A673 (cell line): ENCODE results near the gene TMEM17. TPM values are rescaled to one million over a fixed set of nuclear protein-coding genes. Genes with fewer than 3 reads are reported as not detected.

Source experiments
- BruUV-seq: library from RNA; stranded (reverse); fragments of 400-500 nt; replicated peaks from 2 replicates; lab custom pipeline; 2021; lab: Mats Ljungman, UMichigan
- CTCF ChIA-PET: fragments of 300-600 bp; sonication (Branson Sonifier 250); formaldehyde crosslinking; loops from one replicate; lab custom pipeline; 2022; ENCODE audit warnings: antibody characterized with exemption; lab: Charles Lee
- POLR2A ChIA-PET: fragments of 300-600 bp; sonication (Branson Sonifier 250); formaldehyde crosslinking; loops from one replicate; lab custom pipeline; 2022; ENCODE audit warnings: antibody characterized with exemption; ENCODE audit not compliant: low non-redundant PET; lab: Charles Lee
- DNase-seq: peaks from one replicate; pipeline ENCODE4 v3.0.0-alpha.2; 2015; ENCODE audit warnings: low spot score
- H3K27ac ChIP-seq: fragments of 200-600 bp; sonication (generic); 2 replicates; pipeline ENCODE4 v1.5.1; 2016; ENCODE audit warnings: mixed run types, low read depth, mild to moderate bottlenecking, mixed read lengths, antibody characterized with exemption, low read length; ENCODE audit not compliant: poor library complexity, severe bottlenecking
- H3K27me3 ChIP-seq: fragments of 200-600 bp; sonication (generic); replicated peaks from 2 replicates; pipeline ENCODE4 v1.6.1; 2017; ENCODE audit warnings: mixed run types, low read depth, mild to moderate bottlenecking, mixed read lengths, antibody characterized with exemption, low read length; ENCODE audit not compliant: insufficient read depth, poor library complexity
- H3K36me3 ChIP-seq: fragments of 200-600 bp; sonication (generic); 2 replicates; pipeline ENCODE4 v1.6.1; 2016; ENCODE audit warnings: mixed run types, mild to moderate bottlenecking, mixed read lengths, antibody characterized with exemption, low read length; ENCODE audit not compliant: insufficient read depth, poor library complexity, severe bottlenecking
- H3K4me1 ChIP-seq: fragments of 200-600 bp; sonication (generic); 2 replicates; pipeline ENCODE4 v1.6.1; 2017; ENCODE audit warnings: mixed run types, mild to moderate bottlenecking, mixed read lengths, antibody characterized with exemption, low read length; ENCODE audit not compliant: insufficient read depth, poor library complexity, severe bottlenecking
- H3K4me3 ChIP-seq: fragments of 200-600 bp; sonication (generic); 2 replicates; pipeline ENCODE4 v1.5.1; 2016; ENCODE audit warnings: low read depth, mixed run types, mild to moderate bottlenecking, mixed read lengths, low read length; ENCODE audit not compliant: poor library complexity, severe bottlenecking
- H3K9me3 ChIP-seq: fragments of 200-600 bp; sonication (generic); 2 replicates; pipeline ENCODE4 v1.6.1; 2016; ENCODE audit warnings: mixed run types, low read depth, mild to moderate bottlenecking, mixed read lengths, antibody characterized with exemption, low read length; ENCODE audit not compliant: poor library complexity, severe bottlenecking
- CTCF ChIP-seq: fragments of 300-800, 200-600 bp; sonication (generic); conservative IDR thresholded peaks from 2 replicates; pipeline ENCODE4 v1.5.1; 2017; ENCODE audit warnings: low read depth, mild to moderate bottlenecking, antibody characterized with exemption, low read length, moderate library complexity, mixed read lengths
- EZH2 ChIP-seq: fragments of 200-600 bp; sonication (generic); IDR thresholded peaks from 2 replicates; pipeline ENCODE4 v1.6.1; 2017; ENCODE audit warnings: borderline replicate concordance, low read depth, mild to moderate bottlenecking, mixed read lengths, antibody characterized with exemption, low read length; ENCODE audit not compliant: poor library complexity, severe bottlenecking
- intact Hi-C: fragments of 100-400 bp; cut with micrococcal nuclease; formaldehyde crosslinking; loops from one replicate; pipeline ENCODE4 v1.10.0; 2022; ENCODE audit not compliant: unreplicated experiment
- total RNA-seq: library from RNA; stranded (reverse); gene quantifications from 2 replicates; pipeline ENCODE4 v1.2.3, GENCODE V29; 2021

TMEM17 gene
- total RNA-seq, 1 experiment from 2014 or later, result 1.5 TPM

GRCh38 chr2:62547854-62548253, 41.9 kb upstream of the TMEM17 start:
- H3K9me3 ChIP-seq, result no peaks in the 10 kb centered on the region
- no peaks in the 10 kb centered on the region for H3K4me1 ChIP-seq
- H3K36me3 ChIP-seq, result no peaks in the 10 kb centered on the region
- H3K4me3 ChIP-seq, result no peak overlapping the region
- POLR2A ChIA-PET, result no interaction called here
- no peak overlapping the region for H3K27ac ChIP-seq
- no peak for TF ChIP-seq CTCF
- TF ChIP-seq EZH2, result no peak
- BruUV-seq, result no TSS peak
- no peaks in the 10 kb centered on the region for H3K27me3 ChIP-seq
- DNase-seq, result no peak
- intact Hi-C loops, result no loop called here
- CTCF ChIA-PET, result no interaction called here

DNA sequence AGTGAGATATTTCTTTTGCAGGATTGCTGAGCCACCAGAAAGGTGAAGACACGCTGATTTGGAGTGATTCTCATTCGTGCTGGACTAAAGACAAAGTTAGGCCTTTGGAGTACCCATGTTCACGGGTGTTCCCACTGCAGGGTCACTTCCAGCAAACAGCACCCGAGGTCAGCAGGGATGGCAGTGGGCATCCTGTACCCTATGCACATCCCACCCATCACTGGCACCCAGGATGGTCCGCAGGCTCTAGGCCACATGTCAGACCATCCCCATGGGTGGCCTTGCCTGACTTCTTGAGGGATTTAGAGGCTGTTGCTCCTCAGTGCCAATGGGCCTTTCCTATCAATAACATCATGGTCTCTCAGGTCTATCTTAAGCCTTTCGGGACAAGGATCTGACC, 39.3 kb upstream of the TMEM17 start:
- no peaks in the 10 kb centered on the region for H3K9me3 ChIP-seq
- H3K36me3 ChIP-seq, result no peaks in the 10 kb centered on the region
- ChIA-PET POLR2A (no interaction called here), CTCF (no interaction called here)
- H3K27ac ChIP-seq, result no peak overlapping the region
- no peaks in the 10 kb centered on the region for H3K27me3 ChIP-seq
- intact Hi-C loops, result no loop called here
- peaks cover 7% of the 10 kb centered on the region for H3K4me1 ChIP-seq
- TF ChIP-seq EZH2, result no peak
- TF ChIP-seq CTCF, result no peak
- BruUV-seq, result no TSS peak
- no peak overlapping the region for H3K4me3 ChIP-seq
- no peak for DNase-seq

- no peak overlapping the region for H3K4me3 ChIP-seq
- H3K36me3 ChIP-seq, result no peaks in the 10 kb centered on the region
- no peaks in the 10 kb centered on the region for H3K27me3 ChIP-seq
- no peak overlapping the region for H3K27ac ChIP-seq
- ChIA-PET CTCF (no interaction called here), POLR2A (no interaction called here)
- no TSS peak for BruUV-seq
- TF ChIP-seq CTCF, result no peak
- TF ChIP-seq EZH2, result no peak
- H3K9me3 ChIP-seq, result no peaks in the 10 kb centered on the region
- H3K4me1 ChIP-seq, result peaks cover 7% of the 10 kb centered on the region
- intact Hi-C loops, result no loop called here
- DNase-seq, result no peak
These were observed 34.6 kb upstream of the TMEM17 start for GRCh38 chr2:62540408-62541168.
